ENCODE results near the gene RAB33B.
A peak's percentile ranks its signal among the peaks of the same experiment; 100 is the strongest.

- TF ChIP-seq CTCF (IDR thresholded peaks at IDR 0.05; ENCODE audit: low read depth, low read length, missing input control), result peak; percentile 50
- TF ChIP-seq JUND (IDR thresholded peaks at IDR 0.05), result no peak
- no peak for TF ChIP-seq GABPA (IDR thresholded peaks at IDR 0.05 in 1 of 2, conservative IDR thresholded peaks at IDR 0.05 in 1 of 2)
- TF ChIP-seq REST (IDR thresholded peaks at IDR 0.05), result no peak
- TF ChIP-seq RAD21 (IDR thresholded peaks at IDR 0.05), result peak; percentile 79 to 82
- TF ChIP-seq ZBTB33 (IDR thresholded peaks at IDR 0.05), result no peak
- no peak for TF ChIP-seq SP1 (IDR thresholded peaks at IDR 0.05)
- no peak for TF ChIP-seq TAF1 (conservative IDR thresholded peaks at IDR 0.05)
- TF ChIP-seq YY1 (IDR thresholded peaks at IDR 0.05), result no peak
- TF ChIP-seq HNF4G (IDR thresholded peaks at IDR 0.05), result no peak
- no peak for TF ChIP-seq FOXA2 (IDR thresholded peaks at IDR 0.05)
- TF ChIP-seq FOXA1 (IDR thresholded peaks at IDR 0.05), result no peak
- TF ChIP-seq EGR1 (IDR thresholded peaks at IDR 0.05; ENCODE audit: low read depth in 2 of 2), result no peak
Observed at GRCh38 chr4:139416073-139416673, 37.7 kb upstream of the RAB33B start.

Data from liver (tissue), 3 donors.